HG03571 (cell line): ENCODE data around the gene GNLY.
A peak's percentile ranks its signal among the peaks of the same experiment; 100 is the strongest.

ENCODE experiments used
- ATAC-seq: cut with Tn5 transposase; IDR thresholded peaks from one replicate; pipeline ENCODE4 v1.9.1; 2021; ENCODE audit not compliant: unreplicated experiment

Gene GNLY

DNA sequence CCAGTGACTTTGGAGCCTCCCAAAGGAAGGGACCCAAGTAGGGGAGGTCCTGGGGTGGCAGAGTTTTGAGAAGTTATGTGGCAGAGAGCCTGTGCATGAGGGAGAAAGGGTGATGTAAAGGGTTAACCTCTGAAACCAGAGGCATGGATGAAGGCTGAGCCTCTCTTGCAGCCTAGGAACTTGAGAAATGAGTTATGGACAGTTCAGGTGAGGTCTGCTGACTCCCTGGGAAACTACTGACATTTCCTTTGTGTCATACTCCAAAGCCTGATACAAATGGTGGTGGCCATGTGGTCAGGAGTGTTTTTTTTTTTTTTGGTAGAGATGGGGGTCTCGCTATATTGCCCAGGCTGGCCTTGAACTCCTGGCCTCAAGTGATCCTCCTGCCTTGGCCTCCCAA lies 12.4 kb upstream of the GNLY start:
- no peak for ATAC-seq

DNA sequence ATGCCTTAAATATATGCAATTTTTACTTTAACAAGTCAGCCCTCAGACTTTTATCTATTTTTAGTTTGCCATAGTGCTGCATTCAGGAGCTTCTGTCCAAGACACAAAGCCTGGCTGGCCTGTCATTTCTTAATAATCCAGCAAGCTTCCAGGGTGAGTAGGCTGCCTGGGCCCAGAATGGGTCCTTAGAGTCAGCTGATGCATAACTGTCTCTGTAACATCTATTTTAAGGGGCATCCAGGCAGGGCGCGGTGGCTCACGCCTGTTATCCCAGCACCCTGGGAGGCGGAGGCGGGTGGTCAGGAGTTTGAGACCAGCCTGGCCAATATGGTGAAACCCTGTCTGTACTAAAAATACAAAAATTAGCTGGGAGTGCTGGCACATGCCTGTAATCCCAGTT lies 11.8 kb upstream of the GNLY start:
- no peak for ATAC-seq

DNA sequence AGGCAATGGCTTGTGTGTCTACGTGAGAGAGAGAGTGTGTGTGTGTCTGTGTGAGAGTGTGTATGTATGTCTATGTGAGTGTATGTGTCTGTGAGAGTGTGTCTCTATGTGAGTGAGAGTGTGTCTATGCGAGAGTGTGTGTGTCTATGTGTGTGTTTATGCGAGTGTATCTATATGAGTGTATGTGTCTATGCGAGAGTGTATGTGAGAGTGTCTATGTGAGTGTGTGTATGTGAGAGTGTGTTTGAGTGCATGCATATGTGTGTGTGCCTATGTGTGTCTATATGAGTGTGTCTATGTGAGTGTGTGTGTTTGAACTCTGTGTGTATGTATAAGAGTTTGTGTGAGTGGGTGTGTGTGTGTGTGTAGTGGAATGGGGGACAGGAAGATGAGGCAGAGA lies 9.8 kb upstream of the GNLY start:
- ATAC-seq, result no peak

DNA sequence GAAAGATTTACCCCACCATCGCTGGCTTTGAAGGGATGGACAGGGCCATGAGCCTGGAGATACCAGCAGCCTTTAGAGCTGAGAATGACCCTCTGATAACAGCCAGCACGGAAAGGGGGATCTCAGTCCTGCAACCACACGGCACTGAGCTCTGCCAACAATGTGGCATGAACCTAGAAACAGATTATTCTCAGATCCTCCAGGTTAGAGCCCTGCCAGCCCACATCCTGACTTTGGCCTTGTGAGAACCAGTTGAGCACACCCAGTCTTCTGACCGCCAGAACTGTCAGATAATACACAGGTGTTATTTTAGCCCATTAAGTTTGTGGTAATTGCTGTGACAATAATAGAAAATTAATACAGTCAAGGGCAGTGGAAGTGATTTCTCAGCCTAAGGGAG lies 9.4 kb upstream of the GNLY start:
- ATAC-seq, result no peak

DNA sequence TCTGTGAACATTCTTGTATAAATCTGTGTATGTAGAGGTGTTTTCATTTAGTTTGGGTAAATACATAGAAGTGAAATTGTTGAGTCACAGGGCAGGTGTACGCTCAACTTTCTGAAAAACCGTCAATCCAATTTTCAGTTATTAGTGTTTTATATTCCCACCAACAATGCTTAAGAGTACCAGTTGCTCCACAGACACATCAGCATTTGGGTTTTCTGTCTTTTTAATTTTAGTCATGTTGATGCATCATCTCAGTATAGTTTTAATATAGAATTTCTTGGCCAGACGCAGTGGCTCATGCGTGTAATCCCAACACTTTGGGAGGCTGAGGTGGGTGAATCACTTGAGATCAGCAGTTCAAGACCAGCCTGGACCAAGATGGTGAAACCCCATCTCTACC lies 3.2 kb upstream of the GNLY start:
- no peak for ATAC-seq

DNA sequence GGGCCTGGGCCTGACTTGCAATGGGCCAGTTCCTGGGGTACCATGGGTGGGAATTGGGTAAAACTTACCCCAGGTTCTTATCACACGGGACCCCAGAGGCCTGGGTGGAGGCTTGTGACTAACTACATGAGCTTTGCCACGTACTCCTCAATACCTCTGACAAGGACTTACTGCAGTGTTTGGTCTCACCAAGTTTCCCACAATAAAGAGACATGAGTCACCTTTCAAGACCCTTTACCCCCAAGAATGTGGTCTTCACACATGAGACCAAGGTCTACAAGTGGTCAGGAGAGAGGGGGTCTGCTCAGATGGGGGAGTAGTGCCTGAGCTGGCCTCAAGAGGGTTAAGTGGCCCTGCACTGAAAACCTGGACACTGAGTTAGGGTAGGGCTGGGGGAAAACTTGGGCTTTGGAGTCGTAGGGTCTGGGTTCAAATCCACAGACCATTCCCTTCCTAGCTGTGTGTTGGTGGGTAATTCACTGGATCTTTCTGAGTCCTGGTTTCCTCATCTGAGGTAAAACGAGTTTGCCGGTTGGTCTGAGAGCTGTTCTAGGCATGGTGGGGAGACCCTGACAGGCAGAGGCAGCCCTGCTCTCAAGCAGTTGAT lies 2.0 kb upstream of the GNLY start:
- ATAC-seq, result no peak

DNA sequence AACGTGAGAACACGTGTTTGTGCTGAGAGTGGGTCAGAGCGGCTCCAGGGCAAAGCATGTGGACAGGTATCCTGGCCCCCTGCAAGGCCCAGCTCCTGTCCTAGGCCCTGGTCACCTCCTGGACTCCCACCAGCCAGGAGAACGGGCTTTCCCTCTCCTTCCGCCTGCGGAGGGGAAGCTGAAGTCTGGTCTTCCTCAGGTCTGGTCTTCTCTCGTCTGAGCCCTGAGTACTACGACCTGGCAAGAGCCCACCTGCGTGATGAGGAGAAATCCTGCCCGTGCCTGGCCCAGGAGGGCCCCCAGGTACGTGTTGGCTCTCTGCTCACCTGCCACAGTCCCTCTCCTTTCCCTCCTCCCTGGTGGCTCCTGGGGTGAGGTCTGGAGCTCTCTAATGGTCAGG lies 963 bp downstream of the GNLY start:
- no peak for ATAC-seq

DNA sequence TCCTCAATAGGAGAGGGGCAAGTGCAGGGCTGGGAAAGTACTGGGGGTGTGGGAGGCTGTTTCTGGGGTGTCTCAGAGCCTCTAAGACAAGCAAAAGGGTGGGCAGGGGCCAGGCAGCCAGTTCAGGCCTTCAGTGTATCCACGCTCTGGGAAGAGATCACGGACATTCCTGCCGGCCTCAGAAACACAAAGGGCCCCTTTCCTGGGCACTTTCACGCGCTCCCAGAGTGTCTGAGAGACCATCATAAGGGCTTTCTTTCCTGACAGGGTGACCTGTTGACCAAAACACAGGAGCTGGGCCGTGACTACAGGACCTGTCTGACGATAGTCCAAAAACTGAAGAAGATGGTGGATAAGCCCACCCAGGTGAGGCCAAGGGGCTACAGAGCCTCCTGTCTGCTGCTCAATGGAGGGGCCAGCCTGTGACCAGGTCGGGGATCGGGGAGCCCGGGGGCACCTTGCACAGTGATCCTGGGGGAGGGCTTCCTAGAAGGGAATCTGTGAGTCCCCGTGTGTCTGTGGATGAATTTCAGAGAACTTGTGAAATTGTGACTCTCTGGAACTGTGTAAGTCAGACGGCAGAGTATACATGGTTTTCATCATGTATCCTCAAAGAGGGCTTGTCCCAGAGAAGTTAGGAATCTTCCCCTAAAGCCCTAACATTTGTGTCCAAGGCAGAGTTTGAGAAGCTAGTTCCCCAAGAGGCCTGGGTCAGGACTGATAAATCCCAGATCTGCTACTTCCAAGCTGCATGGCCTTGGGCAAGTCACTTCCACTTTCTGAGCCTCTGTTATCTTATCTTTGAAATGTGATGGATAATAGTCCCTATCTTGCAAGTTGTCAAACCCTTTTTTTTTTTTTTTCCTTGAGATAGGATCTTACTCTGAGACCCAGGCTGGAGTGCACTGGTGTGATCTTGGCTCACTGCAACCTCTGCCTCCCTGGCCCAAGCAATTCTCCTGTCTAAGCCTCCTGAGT lies 1.8 kb downstream of the GNLY start:
- no peak for ATAC-seq

DNA sequence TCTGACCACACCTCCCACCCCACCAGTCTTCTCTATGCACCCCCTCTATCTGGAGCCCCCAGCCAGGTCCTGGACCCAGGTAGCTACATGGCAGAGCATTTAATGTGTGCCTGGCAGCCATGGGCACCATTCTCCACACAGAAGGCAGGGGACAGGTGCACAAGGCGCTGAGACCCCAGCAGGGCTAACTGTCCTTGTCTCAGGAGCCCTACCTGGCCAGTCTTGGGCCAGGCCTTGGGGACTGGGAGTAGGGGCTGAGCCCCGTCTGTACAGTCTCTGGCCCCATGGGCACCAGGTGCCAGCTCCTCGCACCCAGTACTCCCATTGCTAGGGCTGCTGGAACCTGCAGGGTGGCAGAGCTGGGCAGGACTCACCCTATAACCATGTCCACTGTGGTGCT lies 2.9 kb downstream of the GNLY start:
- no peak for ATAC-seq

DNA sequence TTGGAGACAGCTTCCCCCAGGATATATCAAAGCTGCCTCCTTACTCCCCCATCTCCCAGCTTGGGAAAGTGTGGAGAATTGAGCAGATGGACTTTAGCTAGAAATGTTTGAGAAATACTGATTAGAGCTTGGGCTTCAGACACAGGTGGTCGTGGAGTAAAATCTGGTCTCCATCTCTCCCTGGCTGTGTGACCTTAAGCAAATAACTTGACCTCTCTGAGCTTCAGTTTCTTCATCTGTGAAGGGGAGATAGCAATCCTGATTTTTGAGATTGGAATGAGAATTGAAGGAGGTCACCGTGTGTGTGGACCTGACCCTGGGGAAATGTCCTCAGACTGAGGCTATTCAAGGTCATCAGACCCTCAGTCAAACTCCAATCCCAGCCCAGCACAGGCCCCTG lies 3.6 kb downstream of the GNLY start:
- ATAC-seq, result no peak

DNA sequence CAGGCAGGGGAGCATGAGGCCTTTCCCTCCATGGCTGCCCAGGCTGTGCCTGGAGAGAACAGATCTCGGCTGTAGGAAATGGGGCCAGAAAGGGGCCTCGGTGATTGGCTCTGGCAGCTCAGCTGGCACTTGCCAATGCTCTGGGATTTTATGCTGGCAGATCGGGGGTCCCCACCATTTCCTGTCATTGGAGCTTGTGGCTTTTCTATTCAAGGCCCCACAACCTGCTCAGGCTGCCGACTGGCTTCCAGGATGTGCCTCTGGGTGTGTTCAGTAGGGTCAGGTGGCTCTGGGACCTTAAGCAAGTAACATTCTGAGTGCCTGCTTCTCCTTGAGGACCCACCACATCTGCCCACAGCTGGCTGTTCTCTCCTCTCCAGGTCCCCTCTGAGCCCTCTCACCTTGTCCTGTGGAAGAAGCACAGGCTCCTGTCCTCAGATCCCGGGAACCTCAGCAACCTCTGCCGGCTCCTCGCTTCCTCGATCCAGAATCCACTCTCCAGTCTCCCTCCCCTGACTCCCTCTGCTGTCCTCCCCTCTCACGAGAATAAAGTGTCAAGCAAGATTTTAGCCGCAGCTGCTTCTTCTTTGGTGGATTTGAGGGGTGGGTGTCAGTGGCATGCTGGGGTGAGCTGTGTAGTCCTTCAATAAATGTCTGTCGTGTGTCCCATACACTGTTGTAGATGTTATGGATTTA lies 4.2 kb downstream of the GNLY start:
- ATAC-seq, result no peak

DNA sequence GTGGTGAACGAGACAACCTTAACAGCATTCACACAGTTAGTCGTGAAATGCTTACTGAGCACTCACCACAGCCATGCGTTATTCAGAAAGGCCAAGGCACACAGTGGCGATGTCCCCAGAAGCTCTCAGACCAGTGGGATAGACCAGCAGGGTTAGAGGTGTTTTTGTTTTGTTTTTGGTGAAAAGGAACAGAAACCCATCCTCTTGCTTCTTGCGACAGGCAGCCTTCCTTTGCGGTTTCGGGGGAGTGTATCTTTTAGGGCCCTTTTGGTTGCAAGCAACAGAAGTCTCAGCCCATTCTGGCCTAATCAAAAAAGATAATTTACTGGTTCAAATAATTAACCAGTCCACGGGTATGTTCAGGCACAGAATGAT lies 4.7 kb downstream of the GNLY start:
- no peak for ATAC-seq

DNA sequence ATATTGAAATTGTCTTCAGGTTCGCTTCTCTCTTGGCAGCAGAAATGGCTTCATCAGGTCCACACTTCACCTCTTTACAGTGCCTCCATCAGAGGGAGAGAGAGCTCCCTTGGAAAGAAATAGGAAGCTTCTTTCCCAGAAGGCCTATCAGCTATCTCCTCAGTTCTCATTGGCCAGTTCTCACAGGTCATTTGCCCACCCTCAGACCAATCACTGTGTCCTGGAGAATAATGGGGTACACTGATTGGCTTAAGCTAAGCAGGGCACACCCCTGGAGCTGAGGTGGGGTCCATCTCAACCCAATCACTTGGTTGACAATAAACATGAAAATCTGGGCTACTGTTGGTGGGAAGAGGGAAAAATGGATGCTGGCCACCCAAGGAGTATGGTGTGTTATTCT lies 5.2 kb downstream of the GNLY start:
- ATAC-seq, result no peak

DNA sequence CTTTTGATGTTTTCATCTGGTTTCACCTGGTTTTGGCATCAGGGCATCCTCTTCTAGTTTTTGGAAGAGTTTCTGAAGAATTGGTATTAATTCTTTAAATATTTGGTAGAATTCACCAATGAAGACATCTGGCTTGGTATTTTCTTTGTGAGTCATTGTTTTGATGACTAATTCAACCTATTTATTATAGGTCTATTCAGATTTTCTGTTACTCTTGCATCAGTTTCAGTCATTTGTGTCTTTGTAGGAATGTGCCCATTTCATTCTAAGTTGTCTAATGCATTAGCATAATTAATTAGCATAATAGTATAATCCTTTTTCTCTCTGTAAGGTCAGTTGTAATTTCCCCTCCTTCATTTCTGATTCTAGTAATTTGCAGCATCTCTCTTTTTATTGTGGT lies 8.0 kb downstream of the GNLY start:
- ATAC-seq, result no peak

DNA sequence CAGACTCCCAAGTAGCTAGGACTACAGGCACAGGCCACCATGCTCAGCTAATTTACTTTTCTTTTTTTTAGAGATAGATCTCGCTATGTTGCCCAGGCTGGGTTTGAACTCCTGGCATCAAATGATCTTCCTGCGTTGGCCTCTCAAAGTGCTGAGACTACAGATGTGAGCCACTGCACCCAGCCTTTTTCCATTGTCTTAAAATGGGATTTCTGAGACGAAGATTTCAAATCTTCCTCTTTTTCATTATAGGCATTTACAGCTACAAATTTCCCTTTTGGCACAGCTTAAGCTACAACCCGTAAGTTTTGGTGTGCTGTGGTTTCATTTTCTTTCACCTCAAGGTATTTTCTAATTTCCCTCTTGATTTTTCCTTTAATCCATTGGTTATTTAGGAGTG lies 8.6 kb downstream of the GNLY start:
- no peak for ATAC-seq

DNA sequence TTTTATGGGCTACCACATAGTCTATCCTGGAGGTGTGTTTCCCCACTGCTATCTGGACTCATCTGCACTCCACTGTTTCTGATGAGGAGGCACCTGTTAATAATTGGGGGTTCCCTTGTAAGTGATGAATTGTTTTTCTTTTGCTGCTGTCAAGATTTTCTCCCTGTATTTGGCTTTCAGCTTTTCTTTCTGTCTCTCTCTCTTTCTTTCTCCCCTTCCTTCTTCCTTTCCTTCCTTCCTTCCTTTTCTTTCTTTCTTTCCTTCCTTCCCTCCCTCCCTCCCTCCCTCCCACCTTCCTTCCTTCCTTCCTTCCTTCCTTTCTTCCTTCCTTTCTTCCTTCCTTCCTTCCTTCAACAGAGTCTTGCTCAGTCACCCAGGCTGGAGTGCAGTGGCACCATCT lies 9.2 kb downstream of the GNLY start:
- no peak for ATAC-seq

DNA sequence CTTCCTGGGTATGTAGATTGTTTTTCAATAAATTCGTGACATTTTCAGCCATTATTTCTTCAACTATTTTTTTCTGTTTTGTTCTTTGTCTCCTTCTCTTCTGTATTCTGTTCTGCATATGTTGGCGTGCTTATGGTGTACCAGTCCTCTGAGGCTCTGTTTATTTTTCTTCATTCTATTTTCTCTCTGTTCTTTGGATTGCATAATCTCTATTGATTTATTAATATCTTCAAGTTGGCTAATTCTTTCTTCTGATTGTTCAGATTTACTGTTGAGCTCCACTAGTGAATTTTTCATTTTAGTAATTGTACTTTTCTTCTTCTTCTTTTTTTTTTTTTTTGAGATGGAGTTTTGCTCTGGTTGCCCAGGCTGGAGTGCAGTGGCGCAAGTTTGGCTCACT lies 9.9 kb downstream of the GNLY start:
- ATAC-seq, result no peak

DNA sequence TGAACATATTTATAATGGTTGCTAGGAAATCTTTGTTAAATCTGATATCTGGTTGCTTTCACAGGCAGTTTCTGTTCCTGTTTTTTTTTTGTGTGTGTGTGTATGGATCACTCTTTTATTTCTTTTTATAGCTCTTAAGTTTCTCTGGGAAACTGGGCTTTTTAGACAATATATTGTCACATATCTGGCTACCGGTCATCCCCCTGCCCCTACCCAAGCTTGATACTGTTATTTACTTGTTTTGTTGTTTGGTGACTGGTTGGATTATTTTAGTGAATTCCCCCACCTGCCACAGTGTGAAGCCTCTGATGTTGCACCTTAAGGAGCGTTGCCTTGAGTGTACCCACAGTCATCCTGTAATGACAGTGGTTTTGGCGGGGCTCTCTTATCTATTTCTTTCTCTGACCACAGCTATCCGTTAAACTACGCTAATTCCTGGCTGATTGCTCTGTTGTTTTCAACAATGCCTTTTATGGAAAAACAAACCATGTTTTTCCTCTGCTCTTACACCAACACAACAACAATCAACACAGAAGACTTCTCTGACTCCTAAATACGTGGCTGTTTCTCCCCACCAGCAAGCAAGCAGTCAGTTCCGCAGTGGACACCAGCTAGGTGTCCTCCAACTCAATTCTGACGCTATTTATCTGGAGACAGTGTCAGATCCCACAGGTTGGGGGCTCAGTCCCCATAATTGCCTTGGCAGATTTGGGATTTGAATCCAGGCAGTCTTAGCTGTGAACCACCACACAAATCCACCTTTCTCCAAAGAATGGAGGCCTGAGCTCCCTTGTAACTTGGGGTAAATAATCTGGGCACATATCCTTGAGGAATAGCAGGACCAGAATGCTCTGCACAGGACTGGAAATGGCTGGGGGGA lies 10.9 kb downstream of the GNLY start:
- peak; percentile 52 for ATAC-seq

DNA sequence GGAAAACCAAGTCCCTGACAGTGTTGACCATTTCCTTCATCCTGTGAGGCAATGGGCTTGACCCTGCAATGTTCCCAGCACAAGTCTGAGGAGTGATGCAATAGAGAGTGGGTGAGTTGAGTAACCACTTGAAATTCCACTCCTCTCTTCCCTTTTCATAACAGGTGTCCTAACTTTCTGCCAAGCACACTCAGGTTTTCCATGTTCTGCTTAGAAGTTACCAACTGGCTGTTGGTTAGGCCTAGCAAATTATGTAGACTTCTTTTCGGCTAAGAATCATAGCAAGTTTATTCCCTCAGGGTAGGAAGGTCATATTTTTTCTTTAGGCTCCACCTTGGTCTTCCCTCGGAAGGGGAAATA lies 11.5 kb downstream of the GNLY start:
- ATAC-seq, result no peak

DNA sequence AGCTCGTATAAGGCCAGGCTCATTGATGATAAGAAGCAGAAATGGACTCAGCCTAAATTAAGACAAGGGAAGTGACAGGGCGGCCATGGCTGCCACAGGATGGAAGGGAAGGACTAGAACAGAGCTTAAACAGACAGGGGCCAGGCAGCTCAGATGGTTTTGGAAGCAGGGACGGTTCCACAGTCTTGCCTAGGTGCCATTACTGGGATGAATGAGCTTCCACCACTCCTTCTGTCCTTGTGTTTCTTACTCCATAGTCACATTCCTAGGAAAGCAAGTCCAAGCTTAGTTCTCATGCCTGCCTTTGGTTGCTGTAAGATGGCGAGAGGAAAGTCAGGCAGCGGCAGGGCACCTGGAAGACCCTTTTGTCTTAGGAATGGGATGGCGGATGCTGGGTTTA lies 11.9 kb downstream of the GNLY start:
- ATAC-seq, result no peak

DNA sequence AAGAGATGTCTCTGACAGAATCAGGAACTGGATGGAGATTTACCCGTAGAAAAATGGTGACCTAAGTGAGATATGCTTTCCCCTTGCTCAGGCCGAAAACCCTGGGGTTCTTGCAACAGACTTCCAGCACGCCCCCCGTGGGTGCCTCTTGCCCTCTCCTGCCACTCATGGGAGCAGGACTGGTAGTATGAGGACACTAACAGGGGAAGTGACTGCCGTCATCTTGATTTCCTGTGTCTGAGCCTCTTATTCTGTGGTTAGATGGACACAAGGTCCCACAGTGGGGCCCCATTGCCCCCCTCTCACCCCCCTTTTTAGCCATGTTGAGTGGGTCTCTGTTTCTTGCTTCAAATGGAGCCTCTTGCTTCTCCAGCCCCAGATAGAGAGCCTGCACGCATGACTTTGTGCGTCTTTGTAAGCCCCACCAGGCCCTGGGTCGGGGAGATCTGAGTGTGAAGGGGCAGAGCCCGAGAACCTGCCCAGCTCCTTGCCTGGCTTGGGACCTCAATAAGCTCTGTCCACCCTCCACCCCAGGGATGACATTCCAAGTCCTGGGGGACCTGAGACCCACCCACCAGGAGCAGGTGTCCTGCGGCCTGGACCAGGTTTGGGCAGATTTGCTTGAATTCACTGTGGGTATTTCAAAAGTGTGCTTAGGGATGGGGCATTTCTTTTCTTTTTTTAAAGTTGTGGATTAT lies 12.6 kb downstream of the GNLY start:
- ATAC-seq, result no peak
